GM12873 (cell line): ENCODE results near the gene ATN1.

Source experiments
- CTCF ChIP-seq: IDR thresholded peaks from 2 replicates; pipeline ENCODE4 v1.5.1; 2012; ENCODE audit warnings: low read depth, mild to moderate bottlenecking, moderate library complexity, low read length, control low read depth; ENCODE audit not compliant: insufficient read depth; ENCODE audit errors: missing control alignments

ATN1 gene, protein sequence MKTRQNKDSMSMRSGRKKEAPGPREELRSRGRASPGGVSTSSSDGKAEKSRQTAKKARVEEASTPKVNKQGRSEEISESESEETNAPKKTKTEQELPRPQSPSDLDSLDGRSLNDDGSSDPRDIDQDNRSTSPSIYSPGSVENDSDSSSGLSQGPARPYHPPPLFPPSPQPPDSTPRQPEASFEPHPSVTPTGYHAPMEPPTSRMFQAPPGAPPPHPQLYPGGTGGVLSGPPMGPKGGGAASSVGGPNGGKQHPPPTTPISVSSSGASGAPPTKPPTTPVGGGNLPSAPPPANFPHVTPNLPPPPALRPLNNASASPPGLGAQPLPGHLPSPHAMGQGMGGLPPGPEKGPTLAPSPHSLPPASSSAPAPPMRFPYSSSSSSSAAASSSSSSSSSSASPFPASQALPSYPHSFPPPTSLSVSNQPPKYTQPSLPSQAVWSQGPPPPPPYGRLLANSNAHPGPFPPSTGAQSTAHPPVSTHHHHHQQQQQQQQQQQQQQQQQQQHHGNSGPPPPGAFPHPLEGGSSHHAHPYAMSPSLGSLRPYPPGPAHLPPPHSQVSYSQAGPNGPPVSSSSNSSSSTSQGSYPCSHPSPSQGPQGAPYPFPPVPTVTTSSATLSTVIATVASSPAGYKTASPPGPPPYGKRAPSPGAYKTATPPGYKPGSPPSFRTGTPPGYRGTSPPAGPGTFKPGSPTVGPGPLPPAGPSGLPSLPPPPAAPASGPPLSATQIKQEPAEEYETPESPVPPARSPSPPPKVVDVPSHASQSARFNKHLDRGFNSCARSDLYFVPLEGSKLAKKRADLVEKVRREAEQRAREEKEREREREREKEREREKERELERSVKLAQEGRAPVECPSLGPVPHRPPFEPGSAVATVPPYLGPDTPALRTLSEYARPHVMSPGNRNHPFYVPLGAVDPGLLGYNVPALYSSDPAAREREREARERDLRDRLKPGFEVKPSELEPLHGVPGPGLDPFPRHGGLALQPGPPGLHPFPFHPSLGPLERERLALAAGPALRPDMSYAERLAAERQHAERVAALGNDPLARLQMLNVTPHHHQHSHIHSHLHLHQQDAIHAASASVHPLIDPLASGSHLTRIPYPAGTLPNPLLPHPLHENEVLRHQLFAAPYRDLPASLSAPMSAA (N-terminal part only)

DNA sequence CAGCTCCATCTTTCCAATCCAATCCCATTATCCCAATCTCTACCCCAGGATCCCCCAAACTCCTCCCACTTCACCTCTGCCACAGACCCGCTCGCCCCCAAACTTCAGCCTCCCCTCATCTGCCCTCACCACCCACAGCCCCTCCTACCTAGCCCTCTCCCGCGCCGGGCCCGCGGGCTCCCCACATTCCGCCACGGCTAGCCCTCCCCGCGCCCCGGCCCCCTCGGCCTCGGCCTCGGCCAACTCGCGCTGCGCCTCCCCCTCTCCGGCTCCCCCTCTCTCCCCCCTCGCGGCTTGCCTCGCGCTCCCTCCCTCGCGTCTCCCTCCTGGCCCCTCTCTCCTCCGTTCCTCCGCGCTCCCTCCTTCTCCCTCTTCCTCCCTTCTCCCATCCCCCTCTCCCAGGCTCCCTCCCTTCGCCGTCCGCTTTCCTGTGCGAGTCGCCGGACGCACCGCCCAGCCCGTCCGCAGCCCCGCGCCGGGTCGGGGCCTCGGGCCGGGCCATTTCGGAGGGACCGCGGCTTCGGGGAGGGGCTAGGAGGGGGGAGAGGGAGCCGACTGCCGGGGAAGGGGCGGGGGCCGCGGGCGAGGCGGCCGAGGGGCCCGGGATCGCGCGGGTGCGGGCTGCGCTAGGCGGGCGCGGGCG, at the start of gene ATN1:
ATN1 (plus strand) TSS at position 581 of the 643 bp plus-strand sequence. CDS start 6,043 bp downstream, outside the sequence.
- no peak for TF ChIP-seq CTCF

DNA sequence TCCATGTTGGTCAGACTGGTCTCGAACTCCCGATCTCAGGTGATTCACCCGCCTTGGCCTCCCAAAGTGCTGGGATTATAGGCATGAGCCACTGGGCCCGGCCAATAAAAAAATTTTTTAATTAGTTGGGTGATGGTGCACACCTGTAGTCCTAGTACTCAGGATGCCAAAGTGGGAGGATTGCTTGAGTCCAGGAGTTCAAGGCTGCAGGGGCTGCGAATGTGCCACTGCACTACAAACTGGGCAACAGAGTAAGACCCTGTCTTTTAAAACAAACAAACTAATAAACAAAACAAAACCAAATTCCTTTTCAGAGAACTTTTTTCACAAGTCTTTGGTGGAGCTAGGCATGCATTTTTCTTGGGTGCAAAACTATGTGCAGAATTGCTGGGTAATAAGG, 44.5 kb upstream of the ATN1 start:
- TF ChIP-seq CTCF: no peak

DNA sequence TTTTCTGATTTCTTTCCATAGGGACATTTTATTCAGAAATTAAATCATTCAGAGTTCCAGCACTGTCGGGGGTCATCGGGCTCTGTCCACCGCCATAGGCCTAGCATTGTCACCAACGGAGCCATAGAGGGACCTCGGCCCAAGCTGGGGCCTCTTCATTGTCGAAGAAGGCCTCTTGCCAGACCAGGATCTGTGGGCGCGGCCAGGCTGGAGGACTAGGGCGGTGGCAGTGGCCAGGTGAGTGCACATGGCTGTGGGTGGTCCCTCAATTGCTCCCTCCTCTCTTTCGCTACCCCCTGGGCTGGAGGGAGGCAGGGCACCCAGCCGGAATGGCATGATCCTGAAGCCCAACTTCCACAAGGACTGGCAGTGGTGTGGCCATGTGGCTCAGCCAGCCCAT, 44.1 kb upstream of the ATN1 start:
- TF ChIP-seq CTCF: no peak

DNA sequence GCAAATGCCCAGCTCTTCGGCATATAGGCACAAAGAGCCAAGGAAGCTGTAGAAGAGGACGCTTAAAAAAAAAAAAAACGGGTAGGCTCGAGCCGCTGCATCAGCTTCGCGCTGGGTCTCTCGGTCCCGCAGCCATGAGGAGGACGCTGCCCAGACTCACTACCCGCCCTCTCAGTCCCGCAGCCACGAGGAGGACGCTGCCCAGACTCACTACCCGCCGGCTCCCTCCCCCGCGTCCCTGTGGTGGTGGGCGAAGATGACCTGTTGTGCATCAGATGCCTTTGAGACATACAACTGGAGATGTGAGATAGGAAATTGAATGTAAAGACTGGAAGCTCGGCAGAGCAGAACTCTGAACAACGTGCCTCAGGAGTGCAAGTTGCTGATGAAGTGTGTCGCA, 43.2 kb upstream of the ATN1 start:
- TF ChIP-seq CTCF: no peak

DNA sequence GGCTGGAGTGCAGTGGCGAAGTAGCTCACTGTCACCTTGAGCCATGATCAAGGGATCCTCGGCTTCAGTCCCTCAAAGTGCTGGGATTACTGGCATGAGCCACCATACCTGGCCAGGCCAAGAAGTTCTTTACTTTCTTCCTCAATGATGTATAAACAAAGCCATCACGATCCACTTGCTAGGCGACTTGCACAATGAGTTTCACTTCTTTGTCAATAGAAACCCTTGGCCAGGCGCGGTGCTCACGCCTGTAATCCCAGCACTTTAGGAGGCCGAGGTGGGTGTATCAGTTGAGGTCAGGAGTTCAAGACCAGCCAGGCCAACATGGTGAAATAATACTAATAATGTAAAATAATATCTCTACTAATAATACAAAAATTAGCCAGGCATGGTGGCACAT, 40.3 kb upstream of the ATN1 start:
- TF ChIP-seq CTCF: no peak

DNA sequence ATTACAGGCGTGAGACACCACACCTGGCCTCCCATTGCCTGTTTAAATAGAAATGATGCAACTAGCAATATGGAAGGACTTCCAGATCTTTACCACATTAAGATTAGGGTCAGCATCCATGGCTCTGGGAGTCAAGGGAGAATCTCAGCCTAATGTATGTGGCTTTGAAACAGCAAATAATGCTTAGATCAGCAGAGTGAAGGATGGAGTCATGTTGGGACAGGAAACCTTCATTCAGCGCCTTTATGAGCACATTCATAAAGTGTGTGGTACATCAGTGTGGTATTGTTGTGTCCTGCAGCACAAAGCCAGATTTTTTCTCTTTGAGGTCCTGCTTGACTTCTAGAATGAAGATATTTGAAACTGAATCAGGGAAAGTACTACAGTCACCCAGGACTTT, 39.4 kb upstream of the ATN1 start:
- TF ChIP-seq CTCF: no peak
